Measurements from ENCODE around the gene KCNJ15. TPM values are rescaled to one million over a fixed set of nuclear protein-coding genes. Genes with fewer than 3 reads are reported as not detected.

KCNJ15 gene
- total RNA-seq, 4 donors from 2014 or later: 0.31 to 1.1 (median 0.81) TPM; not detected in 1

DNA sequence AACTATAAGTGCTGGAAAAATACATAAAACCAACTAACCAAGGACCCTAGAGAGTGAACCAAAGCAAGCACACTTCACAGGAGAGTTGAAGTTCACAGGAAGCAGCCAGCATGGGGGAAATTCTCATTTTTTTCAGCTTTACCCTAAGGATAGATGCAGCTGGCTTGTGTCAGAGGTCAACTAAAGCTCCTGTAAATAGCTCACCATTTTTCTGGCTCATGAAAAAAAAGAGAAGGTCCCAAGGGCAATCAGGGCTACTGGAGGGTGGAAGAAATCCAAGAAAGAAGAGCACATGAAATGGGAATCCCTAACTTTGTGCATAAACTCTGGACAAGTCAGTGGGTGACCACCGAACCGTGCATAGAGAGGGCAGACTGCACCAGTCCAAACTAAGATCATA is 58.3 kb downstream of the KCNJ15 start:
- Histone ChIP-seq H3K27me3 (peaks cover 34% of the 10 kb centered on the region), H3K27ac (no peak overlapping the region), H3K36me3 (no peaks in the 10 kb centered on the region), H3K9me3 (no peaks in the 10 kb centered on the region), H3K4me1 (no peaks in the 10 kb centered on the region), H3K4me3 (no peak overlapping the region)
- no peak for TF ChIP-seq POLR2A (IDR thresholded peaks at IDR 0.05)
- no peak for TF ChIP-seq POLR2AphosphoS5 (IDR thresholded peaks at IDR 0.05)
- no peak for TF ChIP-seq EP300 (IDR thresholded peaks at IDR 0.05)
- TF ChIP-seq, protein P1, sequence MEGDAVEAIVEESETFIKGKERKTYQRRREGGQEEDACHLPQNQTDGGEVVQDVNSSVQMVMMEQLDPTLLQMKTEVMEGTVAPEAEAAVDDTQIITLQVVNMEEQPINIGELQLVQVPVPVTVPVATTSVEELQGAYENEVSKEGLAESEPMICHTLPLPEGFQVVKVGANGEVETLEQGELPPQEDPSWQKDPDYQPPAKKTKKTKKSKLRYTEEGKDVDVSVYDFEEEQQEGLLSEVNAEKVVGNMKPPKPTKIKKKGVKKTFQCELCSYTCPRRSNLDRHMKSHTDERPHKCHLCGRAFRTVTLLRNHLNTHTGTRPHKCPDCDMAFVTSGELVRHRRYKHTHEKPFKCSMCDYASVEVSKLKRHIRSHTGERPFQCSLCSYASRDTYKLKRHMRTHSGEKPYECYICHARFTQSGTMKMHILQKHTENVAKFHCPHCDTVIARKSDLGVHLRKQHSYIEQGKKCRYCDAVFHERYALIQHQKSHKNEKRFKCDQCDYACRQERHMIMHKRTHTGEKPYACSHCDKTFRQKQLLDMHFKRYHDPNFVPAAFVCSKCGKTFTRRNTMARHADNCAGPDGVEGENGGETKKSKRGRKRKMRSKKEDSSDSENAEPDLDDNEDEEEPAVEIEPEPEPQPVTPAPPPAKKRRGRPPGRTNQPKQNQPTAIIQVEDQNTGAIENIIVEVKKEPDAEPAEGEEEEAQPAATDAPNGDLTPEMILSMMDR (IDR thresholded peaks at IDR 0.05): no peak
- 48% methylated on average over 2 of the region's 2 CpGs; no CpG with 5 or more reads in 1 of the 2 donors for WGBS, 2 donors (ENCODE audit: low coverage in 1 of 2)
- ATAC-seq: no peak

DNA sequence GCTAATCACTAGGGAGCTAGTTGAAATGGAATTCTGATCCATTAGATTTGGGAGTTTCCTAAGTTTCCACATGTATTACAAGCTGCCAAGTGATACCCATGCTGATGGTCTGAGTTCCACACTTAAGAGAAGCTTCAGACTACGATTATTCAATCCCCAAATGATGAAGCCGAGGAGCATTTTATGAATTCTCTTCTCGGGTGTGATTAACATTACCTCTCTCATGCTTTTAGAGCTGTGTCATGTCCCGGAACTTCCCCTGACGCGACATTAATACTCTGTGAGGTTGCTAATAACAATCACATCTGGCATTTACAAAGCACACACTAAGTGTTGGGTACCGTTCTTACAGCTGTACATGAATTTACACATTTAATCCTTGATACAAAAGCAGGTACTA is 63.0 kb downstream of the KCNJ15 start:
- Histone ChIP-seq H3K9me3 (no peaks in the 10 kb centered on the region), H3K4me3 (no peak overlapping the region), H3K27me3 (peaks cover 21% of the 10 kb centered on the region), H3K27ac (no peak overlapping the region), H3K36me3 (no peaks in the 10 kb centered on the region), H3K4me1 (no peaks in the 10 kb centered on the region)
- 64 to 80% methylated on average over 7 of the region's 7 CpGs for WGBS, 2 donors (ENCODE audit: low coverage in 1 of 2)
- TF ChIP-seq, protein P1 (IDR thresholded peaks at IDR 0.05): no peak
- TF ChIP-seq POLR2AphosphoS5 (IDR thresholded peaks at IDR 0.05) (no peak), EP300 (IDR thresholded peaks at IDR 0.05) (no peak), POLR2A (IDR thresholded peaks at IDR 0.05) (no peak)
- ATAC-seq: no peak

DNA sequence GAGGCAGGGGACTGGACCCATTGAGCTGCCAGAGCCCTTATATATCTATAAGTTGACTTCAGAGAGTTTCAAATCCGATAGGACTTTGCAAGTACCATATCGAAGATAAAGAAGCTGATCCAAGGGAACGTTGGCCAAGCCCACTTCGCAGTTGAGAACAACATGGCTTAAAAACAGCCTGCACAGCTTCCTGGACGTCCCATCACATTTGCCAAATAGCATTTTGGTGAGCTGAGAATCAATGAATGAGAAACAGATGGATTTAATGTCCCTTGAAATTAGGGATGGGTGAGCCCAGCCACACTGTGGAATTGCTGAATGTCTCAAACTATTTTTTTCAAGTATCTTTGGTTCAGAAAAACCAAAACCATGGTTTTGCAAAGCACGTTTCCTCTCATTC is 64.8 kb downstream of the KCNJ15 start:
- no peaks in the 10 kb centered on the region for H3K9me3 ChIP-seq
- no peak for ATAC-seq
- no peaks in the 10 kb centered on the region for H3K4me1 ChIP-seq
- TF ChIP-seq POLR2AphosphoS5 (IDR thresholded peaks at IDR 0.05) (no peak), POLR2A (IDR thresholded peaks at IDR 0.05) (no peak), EP300 (IDR thresholded peaks at IDR 0.05) (no peak)
- TF ChIP-seq, protein P1 (IDR thresholded peaks at IDR 0.05): no peak
- H3K27me3 ChIP-seq: peaks cover 23% of the 10 kb centered on the region
- H3K36me3 ChIP-seq: no peaks in the 10 kb centered on the region
- 83 to 86% methylated on average over 1 to 6 of the region's 6 CpGs for WGBS, 2 donors (ENCODE audit: low coverage in 1 of 2)
- no peak overlapping the region for H3K4me3 ChIP-seq
- no peak overlapping the region for H3K27ac ChIP-seq

DNA sequence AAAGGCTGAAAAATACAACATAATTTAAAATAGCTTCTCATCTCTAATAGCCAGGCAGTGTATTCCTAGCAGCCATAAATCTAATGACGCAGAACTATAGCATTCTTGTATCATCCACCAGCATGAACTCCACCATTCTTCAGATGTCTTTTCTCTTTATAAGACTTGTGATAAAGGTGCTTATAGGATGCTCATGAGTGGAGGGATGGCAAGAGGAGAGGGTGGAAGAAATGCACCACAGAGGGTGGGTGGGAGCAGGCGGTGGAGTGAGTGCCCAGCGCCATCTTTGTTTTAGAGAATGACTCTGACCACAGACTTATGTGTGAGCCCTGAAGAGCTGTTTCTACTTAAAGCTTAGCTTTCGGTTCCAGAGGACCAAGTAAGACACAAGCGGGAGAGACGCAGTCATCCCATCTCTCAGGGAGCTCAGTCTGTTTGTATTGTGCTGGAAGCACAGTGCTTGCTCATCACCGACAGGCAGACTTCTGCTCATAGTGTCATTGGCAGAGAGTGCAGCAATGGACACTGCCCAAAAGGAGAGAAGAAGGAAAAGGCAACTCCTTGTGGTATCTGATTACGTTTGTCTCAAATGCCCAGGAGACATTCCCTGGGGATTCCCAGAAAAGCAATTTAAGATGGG is 65.6 kb downstream of the KCNJ15 start:
- WGBS, 2 donors (ENCODE audit: low coverage in 1 of 2): 77 to 80% methylated on average over 5 to 7 of the region's 8 CpGs
- ATAC-seq: no peak
- TF ChIP-seq, protein P1 (IDR thresholded peaks at IDR 0.05): no peak
- TF ChIP-seq POLR2AphosphoS5 (IDR thresholded peaks at IDR 0.05) (no peak), POLR2A (IDR thresholded peaks at IDR 0.05) (no peak), EP300 (IDR thresholded peaks at IDR 0.05) (no peak)

More for the DNA sequence above, 65.6 kb downstream of the KCNJ15 start:
- Histone ChIP-seq H3K27me3 (peaks cover 23% of the 10 kb centered on the region), H3K36me3 (no peaks in the 10 kb centered on the region), H3K4me1 (no peaks in the 10 kb centered on the region), H3K27ac (no peak overlapping the region), H3K4me3 (no peak overlapping the region), H3K9me3 (no peaks in the 10 kb centered on the region)
